HEK293 (cell line): ENCODE data around the gene UBE2Q1.

Source experiments
- CTCF ChIA-PET: fragments of 350-600 bp; formaldehyde crosslinking; extraction: SDS; loops from one replicate; lab custom pipeline; 2021; ENCODE audit warnings: antibody characterized with exemption; lab: Yijun Ruan, JAX
- POLR2A ChIA-PET: fragments of 300-600 bp; formaldehyde crosslinking; extraction: SDS; loops from one replicate; lab custom pipeline; 2020; ENCODE audit warnings: antibody characterized with exemption, inconsistent platforms; lab: Yijun Ruan, JAX
- H3K27ac ChIP-seq: fragments of 200-500 bp; sonication (Bioruptor generic); 2 replicates; pipeline ENCODE4 v1.5.1; 2014; ENCODE audit warnings: low read depth, low read length, control low read depth, inconsistent platforms; ENCODE audit errors: extremely low read depth
- H3K36me3 ChIP-seq, 2 experiments: fragments of 200-500 bp in 1 of 2; sonication (Bioruptor generic) in 1 of 2; 1 replicate in 1 of 2; 2 replicates in 1 of 2; pipeline ENCODE4 v1.5.1; 2014 to 2017; ENCODE audit warnings: inconsistent platforms in 2 of 2, low read length in 2 of 2; ENCODE audit not compliant: control insufficient read depth in 2 of 2, insufficient read depth in 1 of 2
- H3K4me1 ChIP-seq: fragments of 200-500 bp; sonication (Bioruptor generic); 2 replicates; pipeline ENCODE4 v1.5.1; 2014; ENCODE audit warnings: mild to moderate bottlenecking, low read length, inconsistent platforms; ENCODE audit not compliant: control insufficient read depth, insufficient read depth
- H3K4me3 ChIP-seq: 2 replicates; pipeline ENCODE4 v1.5.1; 2011; ENCODE audit warnings: low read depth, mild to moderate bottlenecking, control low read depth, low read length, moderate library complexity
- H3K9me3 ChIP-seq: fragments of 200-500 bp; sonication (Bioruptor generic); 2 replicates; pipeline ENCODE4 v1.5.1; 2014; ENCODE audit warnings: low read depth, low read length, inconsistent platforms; ENCODE audit not compliant: control insufficient read depth, insufficient read depth
- KLF16 ChIP-seq: fragments of 450-650 bp; formaldehyde crosslinking; IDR thresholded peaks from 2 replicates; pipeline ENCODE4 v1.5.1; 2017; ENCODE audit warnings: missing biosample characterization, missing genetic modification characterization
- SCRT2 ChIP-seq: fragments of 450-650 bp; formaldehyde crosslinking; IDR thresholded peaks from 2 replicates; pipeline ENCODE4 v1.5.1; 2016; ENCODE audit warnings: missing biosample characterization, missing genetic modification characterization
- ZBTB17 ChIP-seq: fragments of 450-650 bp; formaldehyde crosslinking; IDR thresholded peaks from 2 replicates; pipeline ENCODE4 v1.5.1; 2016; ENCODE audit warnings: missing biosample characterization, missing genetic modification characterization
- ZFHX2 ChIP-seq: fragments of 450-650 bp; formaldehyde crosslinking; conservative IDR thresholded peaks from 2 replicates; pipeline ENCODE4 v1.5.1; 2016; ENCODE audit warnings: missing biosample characterization, missing genetic modification characterization
- ZNF174 ChIP-seq: fragments of 450-650 bp; formaldehyde crosslinking; IDR thresholded peaks from 2 replicates; pipeline ENCODE4 v1.5.0; 2017; ENCODE audit warnings: missing biosample characterization, mild to moderate bottlenecking, missing genetic modification characterization
- ZNF501 ChIP-seq: fragments of 450-650 bp; formaldehyde crosslinking; IDR thresholded peaks from 2 replicates; pipeline ENCODE4 v1.5.1; 2016; ENCODE audit warnings: missing biosample characterization, missing genetic modification characterization
- ZNF521 ChIP-seq: fragments of 450-650 bp; formaldehyde crosslinking; IDR thresholded peaks from 2 replicates; pipeline ENCODE4 v1.5.1; 2017; ENCODE audit warnings: missing biosample characterization, mild to moderate bottlenecking, missing genetic modification characterization
- ZNF600 ChIP-seq: fragments of 450-650 bp; formaldehyde crosslinking; IDR thresholded peaks from 2 replicates; pipeline ENCODE4 v1.5.1; 2016; ENCODE audit warnings: missing biosample characterization, missing genetic modification characterization
- ZNF76 ChIP-seq: fragments of 450-650 bp; formaldehyde crosslinking; IDR thresholded peaks from 2 replicates; pipeline ENCODE4; 2016; ENCODE audit warnings: low read depth, missing biosample characterization, missing genetic modification characterization, borderline replicate concordance
- ZNF785 ChIP-seq: fragments of 450-650 bp; formaldehyde crosslinking; IDR thresholded peaks from 2 replicates; pipeline ENCODE4 v1.5.1; 2016; ENCODE audit warnings: missing biosample characterization, missing genetic modification characterization
- TF ChIP-seq, protein P1 (sequence below): fragments of 450-650 bp; formaldehyde crosslinking; IDR thresholded peaks from 2 replicates; pipeline ENCODE4 v1.5.1; 2016; ENCODE audit warnings: missing biosample characterization, missing genetic modification characterization
- TF ChIP-seq, protein P2 (sequence below): IDR thresholded peaks from 2 replicates; pipeline ENCODE4 v1.6.1; 2011; ENCODE audit warnings: mild to moderate bottlenecking, low read depth, low read length, borderline replicate concordance
- TF ChIP-seq, protein P3 (sequence below): fragments of 450-650 bp; formaldehyde crosslinking; IDR thresholded peaks from 2 replicates; pipeline ENCODE4 v1.5.1; 2016; ENCODE audit warnings: missing biosample characterization, missing genetic modification characterization
- TF ChIP-seq, protein P4 (sequence below): fragments of 450-650 bp; formaldehyde crosslinking; IDR thresholded peaks from 2 replicates; pipeline ENCODE4 v1.5.1; 2016; ENCODE audit warnings: missing biosample characterization, missing genetic modification characterization
- TF ChIP-seq, protein P5 (sequence below): fragments of 450-650 bp; formaldehyde crosslinking; IDR thresholded peaks from 2 replicates; pipeline ENCODE4 v1.5.1; 2016; ENCODE audit warnings: missing biosample characterization, missing genetic modification characterization
- TF ChIP-seq, protein P6 (sequence below): fragments of 450-650 bp; IDR thresholded peaks from 2 replicates; pipeline ENCODE4 v1.5.1; 2018; ENCODE audit warnings: missing biosample characterization, missing genetic modification characterization
- TF ChIP-seq, protein P7 (sequence below): fragments of 450-650 bp; formaldehyde crosslinking; IDR thresholded peaks from 2 replicates; pipeline ENCODE4 v1.5.1; 2017; ENCODE audit warnings: missing biosample characterization, missing genetic modification characterization
- TF ChIP-seq, protein P8 (sequence below): fragments of 450-650 bp; formaldehyde crosslinking; IDR thresholded peaks from 2 replicates; pipeline ENCODE4 v1.5.1; 2016; ENCODE audit warnings: missing biosample characterization, missing genetic modification characterization

Gene UBE2Q1

DNA sequence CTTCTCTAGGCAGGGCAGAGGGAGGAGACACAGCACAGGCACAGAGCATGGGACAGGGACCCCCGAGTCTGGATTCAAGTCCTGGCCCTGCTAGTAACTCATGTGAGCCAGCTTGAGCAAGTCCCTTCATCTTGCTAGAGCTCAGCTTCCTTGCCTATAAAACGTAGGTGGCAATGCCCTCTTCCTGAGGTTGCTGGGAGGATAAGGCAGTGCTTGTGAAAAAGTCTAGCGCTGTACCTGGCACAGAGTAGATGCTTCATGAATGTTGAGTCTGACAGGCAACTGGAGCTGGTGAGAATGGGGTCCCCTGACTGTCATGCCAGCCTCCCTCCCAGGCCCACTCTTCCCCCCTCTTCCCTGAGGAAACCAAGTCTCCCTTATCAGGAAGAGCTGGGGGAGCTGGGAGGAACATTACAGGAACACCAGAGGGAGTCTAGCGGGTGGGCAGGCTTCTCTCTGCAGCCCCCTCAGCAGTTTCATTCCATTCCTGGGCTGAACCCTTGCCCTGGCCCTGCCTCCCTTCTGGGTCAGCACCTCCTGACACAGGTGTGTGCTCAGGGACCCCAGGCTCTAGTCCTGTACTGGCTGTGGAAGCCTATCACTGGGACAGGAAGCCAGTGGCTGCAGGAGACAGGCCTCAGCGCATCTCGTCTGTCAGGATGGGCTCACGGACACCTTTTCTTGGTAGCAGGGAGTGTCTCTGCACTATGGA, 19.0 kb upstream of the UBE2Q1 start (continued):
- TF ChIP-seq, protein P1, sequence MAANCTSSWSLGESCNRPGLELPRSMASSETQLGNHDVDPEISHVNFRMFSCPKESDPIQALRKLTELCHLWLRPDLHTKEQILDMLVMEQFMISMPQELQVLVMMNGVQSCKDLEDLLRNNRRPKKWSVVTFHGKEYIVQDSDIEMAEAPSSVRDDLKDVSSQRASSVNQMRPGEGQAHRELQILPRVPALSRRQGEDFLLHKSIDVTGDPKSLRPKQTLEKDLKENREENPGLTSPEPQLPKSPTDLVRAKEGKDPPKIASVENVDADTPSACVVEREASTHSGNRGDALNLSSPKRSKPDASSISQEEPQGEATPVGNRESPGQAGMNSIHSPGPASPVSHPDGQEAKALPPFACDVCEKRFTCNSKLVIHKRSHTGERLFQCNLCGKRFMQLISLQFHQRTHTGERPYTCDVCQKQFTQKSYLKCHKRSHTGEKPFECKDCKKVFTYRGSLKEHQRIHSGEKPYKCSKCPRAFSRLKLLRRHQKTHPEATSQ (tag by site-specific recombination) = no peak
- no peak for TF ChIP-seq ZNF501 (tag by site-specific recombination)
- TF ChIP-seq, protein P2, sequence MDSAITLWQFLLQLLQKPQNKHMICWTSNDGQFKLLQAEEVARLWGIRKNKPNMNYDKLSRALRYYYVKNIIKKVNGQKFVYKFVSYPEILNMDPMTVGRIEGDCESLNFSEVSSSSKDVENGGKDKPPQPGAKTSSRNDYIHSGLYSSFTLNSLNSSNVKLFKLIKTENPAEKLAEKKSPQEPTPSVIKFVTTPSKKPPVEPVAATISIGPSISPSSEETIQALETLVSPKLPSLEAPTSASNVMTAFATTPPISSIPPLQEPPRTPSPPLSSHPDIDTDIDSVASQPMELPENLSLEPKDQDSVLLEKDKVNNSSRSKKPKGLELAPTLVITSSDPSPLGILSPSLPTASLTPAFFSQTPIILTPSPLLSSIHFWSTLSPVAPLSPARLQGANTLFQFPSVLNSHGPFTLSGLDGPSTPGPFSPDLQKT = no peak
- TF ChIP-seq, all 188 proteins: peak for 0

DNA sequence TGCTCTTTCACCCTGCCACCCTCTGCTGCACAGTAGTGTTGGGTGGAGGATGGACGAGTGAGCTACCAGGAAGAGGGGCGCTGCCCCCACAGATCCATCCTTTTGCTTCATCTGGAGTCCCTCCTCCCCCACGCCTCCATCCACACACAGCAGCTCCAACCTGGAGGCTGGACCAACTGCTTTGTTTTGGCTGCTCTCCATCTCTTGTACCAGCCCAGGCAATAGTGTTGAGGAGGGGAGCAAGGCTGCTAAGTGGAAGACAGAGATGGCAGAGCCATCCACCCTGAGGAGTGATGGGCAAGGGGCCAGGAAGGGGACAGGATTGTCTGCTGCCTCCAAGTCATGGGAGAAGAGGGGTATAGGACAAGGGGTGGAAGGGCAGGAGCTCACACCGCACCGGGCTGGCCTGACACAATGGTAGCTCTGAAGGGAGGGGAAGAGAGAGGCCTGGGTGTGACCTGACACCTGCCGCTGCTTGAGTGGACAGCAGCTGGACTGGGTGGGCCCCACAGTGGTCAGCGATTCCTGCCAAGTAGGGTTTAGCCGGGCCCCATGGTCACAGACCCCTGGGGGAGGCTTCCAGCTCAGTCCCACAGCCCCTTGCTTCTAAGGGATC, 17.6 kb upstream of the UBE2Q1 start:
- H3K36me3 ChIP-seq = peaks cover 3 to 44% of the 10 kb centered on the region in 2 experiments
- H3K9me3 ChIP-seq = no peaks in the 10 kb centered on the region
- H3K27ac ChIP-seq = no peak overlapping the region
- POLR2A ChIA-PET = interaction anchor here (0.8 kb wide), 1 partner anchor 16 kb away, joined by 3 read pairs; no protein-coding TSS in a partner anchor
- peaks cover 6% of the 10 kb centered on the region; the same call in 1 of the 2 replicates for H3K4me1 ChIP-seq
- no peak overlapping the region for H3K4me3 ChIP-seq
- CTCF ChIA-PET = interaction anchor here (0.6 to 1.2 kb wide), 5 partner anchors 10 to 23 kb away, joined by 3 to 5 read pairs (median 3); no protein-coding TSS in a partner anchor
- TF ChIP-seq ZNF174 (tag by site-specific recombination) (no peak), KLF16 (tag by site-specific recombination) (no peak), ZNF785 (no peak), ZNF600 (tag by site-specific recombination) (0 out of 2 replicates have a peak, but pooled peaks have one; percentile 12), SCRT2 (tag by site-specific recombination) (no peak), ZNF521 (tag by site-specific recombination) (no peak), ZNF76 (no peak), ZFHX2 (peak; percentile 45), ZBTB17 (tag by site-specific recombination) (peak; percentile 67)
- TF ChIP-seq, protein P3, sequence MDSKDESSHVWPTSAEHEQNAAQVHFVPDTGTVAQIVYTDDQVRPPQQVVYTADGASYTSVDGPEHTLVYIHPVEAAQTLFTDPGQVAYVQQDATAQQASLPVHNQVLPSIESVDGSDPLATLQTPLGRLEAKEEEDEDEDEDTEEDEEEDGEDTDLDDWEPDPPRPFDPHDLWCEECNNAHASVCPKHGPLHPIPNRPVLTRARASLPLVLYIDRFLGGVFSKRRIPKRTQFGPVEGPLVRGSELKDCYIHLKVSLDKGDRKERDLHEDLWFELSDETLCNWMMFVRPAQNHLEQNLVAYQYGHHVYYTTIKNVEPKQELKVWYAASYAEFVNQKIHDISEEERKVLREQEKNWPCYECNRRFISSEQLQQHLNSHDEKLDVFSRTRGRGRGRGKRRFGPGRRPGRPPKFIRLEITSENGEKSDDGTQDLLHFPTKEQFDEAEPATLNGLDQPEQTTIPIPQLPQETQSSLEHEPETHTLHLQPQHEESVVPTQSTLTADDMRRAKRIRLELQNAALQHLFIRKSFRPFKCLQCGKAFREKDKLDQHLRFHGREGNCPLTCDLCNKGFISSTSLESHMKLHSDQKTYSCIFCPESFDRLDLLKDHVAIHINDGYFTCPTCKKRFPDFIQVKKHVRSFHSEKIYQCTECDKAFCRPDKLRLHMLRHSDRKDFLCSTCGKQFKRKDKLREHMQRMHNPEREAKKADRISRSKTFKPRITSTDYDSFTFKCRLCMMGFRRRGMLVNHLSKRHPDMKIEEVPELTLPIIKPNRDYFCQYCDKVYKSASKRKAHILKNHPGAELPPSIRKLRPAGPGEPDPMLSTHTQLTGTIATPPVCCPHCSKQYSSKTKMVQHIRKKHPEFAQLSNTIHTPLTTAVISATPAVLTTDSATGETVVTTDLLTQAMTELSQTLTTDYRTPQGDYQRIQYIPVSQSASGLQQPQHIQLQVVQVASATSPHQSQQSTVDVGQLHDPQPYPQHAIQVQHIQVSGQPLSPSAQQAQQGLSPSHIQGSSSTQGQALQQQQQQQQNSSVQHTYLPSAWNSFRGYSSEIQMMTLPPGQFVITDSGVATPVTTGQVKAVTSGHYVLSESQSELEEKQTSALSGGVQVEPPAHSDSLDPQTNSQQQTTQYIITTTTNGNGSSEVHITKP (tag by site-specific recombination) = no peak
- TF ChIP-seq, protein P4, sequence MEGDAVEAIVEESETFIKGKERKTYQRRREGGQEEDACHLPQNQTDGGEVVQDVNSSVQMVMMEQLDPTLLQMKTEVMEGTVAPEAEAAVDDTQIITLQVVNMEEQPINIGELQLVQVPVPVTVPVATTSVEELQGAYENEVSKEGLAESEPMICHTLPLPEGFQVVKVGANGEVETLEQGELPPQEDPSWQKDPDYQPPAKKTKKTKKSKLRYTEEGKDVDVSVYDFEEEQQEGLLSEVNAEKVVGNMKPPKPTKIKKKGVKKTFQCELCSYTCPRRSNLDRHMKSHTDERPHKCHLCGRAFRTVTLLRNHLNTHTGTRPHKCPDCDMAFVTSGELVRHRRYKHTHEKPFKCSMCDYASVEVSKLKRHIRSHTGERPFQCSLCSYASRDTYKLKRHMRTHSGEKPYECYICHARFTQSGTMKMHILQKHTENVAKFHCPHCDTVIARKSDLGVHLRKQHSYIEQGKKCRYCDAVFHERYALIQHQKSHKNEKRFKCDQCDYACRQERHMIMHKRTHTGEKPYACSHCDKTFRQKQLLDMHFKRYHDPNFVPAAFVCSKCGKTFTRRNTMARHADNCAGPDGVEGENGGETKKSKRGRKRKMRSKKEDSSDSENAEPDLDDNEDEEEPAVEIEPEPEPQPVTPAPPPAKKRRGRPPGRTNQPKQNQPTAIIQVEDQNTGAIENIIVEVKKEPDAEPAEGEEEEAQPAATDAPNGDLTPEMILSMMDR (tag by site-specific recombination) = no peak
- TF ChIP-seq, protein P5, sequence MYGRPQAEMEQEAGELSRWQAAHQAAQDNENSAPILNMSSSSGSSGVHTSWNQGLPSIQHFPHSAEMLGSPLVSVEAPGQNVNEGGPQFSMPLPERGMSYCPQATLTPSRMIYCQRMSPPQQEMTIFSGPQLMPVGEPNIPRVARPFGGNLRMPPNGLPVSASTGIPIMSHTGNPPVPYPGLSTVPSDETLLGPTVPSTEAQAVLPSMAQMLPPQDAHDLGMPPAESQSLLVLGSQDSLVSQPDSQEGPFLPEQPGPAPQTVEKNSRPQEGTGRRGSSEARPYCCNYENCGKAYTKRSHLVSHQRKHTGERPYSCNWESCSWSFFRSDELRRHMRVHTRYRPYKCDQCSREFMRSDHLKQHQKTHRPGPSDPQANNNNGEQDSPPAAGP (tag by site-specific recombination) = no peak
- TF ChIP-seq, protein P6, sequence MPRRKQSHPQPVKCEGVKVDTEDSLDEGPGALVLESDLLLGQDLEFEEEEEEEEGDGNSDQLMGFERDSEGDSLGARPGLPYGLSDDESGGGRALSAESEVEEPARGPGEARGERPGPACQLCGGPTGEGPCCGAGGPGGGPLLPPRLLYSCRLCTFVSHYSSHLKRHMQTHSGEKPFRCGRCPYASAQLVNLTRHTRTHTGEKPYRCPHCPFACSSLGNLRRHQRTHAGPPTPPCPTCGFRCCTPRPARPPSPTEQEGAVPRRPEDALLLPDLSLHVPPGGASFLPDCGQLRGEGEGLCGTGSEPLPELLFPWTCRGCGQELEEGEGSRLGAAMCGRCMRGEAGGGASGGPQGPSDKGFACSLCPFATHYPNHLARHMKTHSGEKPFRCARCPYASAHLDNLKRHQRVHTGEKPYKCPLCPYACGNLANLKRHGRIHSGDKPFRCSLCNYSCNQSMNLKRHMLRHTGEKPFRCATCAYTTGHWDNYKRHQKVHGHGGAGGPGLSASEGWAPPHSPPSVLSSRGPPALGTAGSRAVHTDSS (tag by site-specific recombination) = no peak
- TF ChIP-seq, protein P7, sequence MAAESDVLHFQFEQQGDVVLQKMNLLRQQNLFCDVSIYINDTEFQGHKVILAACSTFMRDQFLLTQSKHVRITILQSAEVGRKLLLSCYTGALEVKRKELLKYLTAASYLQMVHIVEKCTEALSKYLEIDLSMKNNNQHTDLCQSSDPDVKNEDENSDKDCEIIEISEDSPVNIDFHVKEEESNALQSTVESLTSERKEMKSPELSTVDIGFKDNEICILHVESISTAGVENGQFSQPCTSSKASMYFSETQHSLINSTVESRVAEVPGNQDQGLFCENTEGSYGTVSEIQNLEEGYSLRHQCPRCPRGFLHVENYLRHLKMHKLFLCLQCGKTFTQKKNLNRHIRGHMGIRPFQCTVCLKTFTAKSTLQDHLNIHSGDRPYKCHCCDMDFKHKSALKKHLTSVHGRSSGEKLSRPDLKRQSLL (tag by site-specific recombination) = no peak
- TF ChIP-seq, protein P8, sequence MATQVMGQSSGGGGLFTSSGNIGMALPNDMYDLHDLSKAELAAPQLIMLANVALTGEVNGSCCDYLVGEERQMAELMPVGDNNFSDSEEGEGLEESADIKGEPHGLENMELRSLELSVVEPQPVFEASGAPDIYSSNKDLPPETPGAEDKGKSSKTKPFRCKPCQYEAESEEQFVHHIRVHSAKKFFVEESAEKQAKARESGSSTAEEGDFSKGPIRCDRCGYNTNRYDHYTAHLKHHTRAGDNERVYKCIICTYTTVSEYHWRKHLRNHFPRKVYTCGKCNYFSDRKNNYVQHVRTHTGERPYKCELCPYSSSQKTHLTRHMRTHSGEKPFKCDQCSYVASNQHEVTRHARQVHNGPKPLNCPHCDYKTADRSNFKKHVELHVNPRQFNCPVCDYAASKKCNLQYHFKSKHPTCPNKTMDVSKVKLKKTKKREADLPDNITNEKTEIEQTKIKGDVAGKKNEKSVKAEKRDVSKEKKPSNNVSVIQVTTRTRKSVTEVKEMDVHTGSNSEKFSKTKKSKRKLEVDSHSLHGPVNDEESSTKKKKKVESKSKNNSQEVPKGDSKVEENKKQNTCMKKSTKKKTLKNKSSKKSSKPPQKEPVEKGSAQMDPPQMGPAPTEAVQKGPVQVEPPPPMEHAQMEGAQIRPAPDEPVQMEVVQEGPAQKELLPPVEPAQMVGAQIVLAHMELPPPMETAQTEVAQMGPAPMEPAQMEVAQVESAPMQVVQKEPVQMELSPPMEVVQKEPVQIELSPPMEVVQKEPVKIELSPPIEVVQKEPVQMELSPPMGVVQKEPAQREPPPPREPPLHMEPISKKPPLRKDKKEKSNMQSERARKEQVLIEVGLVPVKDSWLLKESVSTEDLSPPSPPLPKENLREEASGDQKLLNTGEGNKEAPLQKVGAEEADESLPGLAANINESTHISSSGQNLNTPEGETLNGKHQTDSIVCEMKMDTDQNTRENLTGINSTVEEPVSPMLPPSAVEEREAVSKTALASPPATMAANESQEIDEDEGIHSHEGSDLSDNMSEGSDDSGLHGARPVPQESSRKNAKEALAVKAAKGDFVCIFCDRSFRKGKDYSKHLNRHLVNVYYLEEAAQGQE (tag by site-specific recombination) = no peak
